Activated B cell treated with CpG ODN at 0.5 μM for 24 hours (primary cell): ENCODE results near the gene MCC. TPM values are rescaled to one million over a fixed set of nuclear protein-coding genes. Genes with fewer than 3 reads are reported as not detected.

Experiments
- ATAC-seq: fragments of 200-7000 bp; cut with Tn5 transposase; one replicate; pipeline ENCODE4 v1.10.0; 2021; ENCODE audit warnings: low read depth, mild to moderate bottlenecking, moderate library complexity
- CTCF ChIA-PET: fragments of 350-600 bp; sonication (Branson Sonifier 250); formaldehyde crosslinking; loops from one replicate; lab custom pipeline; 2021; ENCODE audit warnings: antibody characterized with exemption; lab: Charles Lee
- POLR2A ChIA-PET: fragments of 350-600 bp; sonication (Branson Sonifier 250); formaldehyde crosslinking; loops from one replicate; lab custom pipeline; 2021; ENCODE audit warnings: antibody characterized with exemption; lab: Charles Lee
- DNase-seq: peaks from one replicate; pipeline ENCODE4 v3.0.0; 2022
- H3K27ac Mint-ChIP-seq: one replicate; pipeline ENCODE4 v1.8.0; 2020; ENCODE audit warnings: mixed read lengths
- H3K27me3 Mint-ChIP-seq: one replicate; pipeline ENCODE4 v1.8.0; 2021; ENCODE audit warnings: mixed read lengths
- H3K36me3 Mint-ChIP-seq: one replicate; pipeline ENCODE4 v1.8.0; 2021; ENCODE audit warnings: low read depth, mixed read lengths
- H3K4me1 Mint-ChIP-seq: one replicate; pipeline ENCODE4 v1.8.0; 2021; ENCODE audit warnings: mixed read lengths
- H3K4me3 Mint-ChIP-seq: one replicate; pipeline ENCODE4 v1.8.0; 2020; ENCODE audit warnings: mild to moderate bottlenecking, mixed read lengths
- H3K9me3 Mint-ChIP-seq: one replicate; pipeline ENCODE4 v1.8.0; 2020; ENCODE audit warnings: mixed read lengths
- intact Hi-C: fragments of 100-400 bp; cut with micrococcal nuclease; formaldehyde crosslinking; loops from one replicate; pipeline ENCODE4 v1.15.1; 2024
- total RNA-seq: library from RNA; stranded (reverse); gene quantifications from 2 replicates; pipeline ENCODE4 v1.2.3, GENCODE V29; 2022
- TF ChIP-seq, protein P1 (sequence below): fragments of 200-600 bp; IDR thresholded peaks from one replicate; pipeline ENCODE4 v1.8.0; 2022; ENCODE audit warnings: antibody characterized with exemption, mild to moderate bottlenecking

Gene MCC
- total RNA-seq, 1 donor from 2014 or later, result 0.22 TPM

DNA sequence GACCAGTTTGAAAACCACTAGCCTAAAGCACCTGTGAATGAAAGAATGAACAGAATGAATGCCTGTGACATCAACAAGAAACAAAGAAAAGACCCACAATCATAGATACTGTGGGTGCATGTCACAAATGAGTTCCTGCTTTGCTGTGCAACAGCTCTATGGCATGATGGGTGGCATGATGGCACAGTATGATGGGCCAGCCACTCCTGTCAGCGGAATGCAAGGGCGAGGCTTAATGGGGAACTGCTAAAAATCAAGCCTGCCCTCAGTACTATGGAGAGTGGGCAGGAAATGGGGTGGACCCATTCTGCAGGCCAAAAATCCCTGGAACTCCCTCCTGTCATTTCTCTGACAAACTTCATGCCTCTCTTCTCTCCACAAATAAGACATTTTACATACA lies 422.6 kb downstream of the MCC start:
- ATAC-seq, result no peak
- intact Hi-C loops, result no loop called here
- Mint-ChIP-seq H3K9me3 (no peaks in the 10 kb centered on the region), H3K36me3 (no peaks in the 10 kb centered on the region), H3K27ac (no peak overlapping the region), H3K4me1 (no peaks in the 10 kb centered on the region), H3K27me3 (no peaks in the 10 kb centered on the region), H3K4me3 (no peak overlapping the region)
- POLR2A ChIA-PET, result no interaction called here
- CTCF ChIA-PET, result no interaction called here
- TF ChIP-seq, protein P1, sequence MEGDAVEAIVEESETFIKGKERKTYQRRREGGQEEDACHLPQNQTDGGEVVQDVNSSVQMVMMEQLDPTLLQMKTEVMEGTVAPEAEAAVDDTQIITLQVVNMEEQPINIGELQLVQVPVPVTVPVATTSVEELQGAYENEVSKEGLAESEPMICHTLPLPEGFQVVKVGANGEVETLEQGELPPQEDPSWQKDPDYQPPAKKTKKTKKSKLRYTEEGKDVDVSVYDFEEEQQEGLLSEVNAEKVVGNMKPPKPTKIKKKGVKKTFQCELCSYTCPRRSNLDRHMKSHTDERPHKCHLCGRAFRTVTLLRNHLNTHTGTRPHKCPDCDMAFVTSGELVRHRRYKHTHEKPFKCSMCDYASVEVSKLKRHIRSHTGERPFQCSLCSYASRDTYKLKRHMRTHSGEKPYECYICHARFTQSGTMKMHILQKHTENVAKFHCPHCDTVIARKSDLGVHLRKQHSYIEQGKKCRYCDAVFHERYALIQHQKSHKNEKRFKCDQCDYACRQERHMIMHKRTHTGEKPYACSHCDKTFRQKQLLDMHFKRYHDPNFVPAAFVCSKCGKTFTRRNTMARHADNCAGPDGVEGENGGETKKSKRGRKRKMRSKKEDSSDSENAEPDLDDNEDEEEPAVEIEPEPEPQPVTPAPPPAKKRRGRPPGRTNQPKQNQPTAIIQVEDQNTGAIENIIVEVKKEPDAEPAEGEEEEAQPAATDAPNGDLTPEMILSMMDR, result no peak
- no peak for DNase-seq

DNA sequence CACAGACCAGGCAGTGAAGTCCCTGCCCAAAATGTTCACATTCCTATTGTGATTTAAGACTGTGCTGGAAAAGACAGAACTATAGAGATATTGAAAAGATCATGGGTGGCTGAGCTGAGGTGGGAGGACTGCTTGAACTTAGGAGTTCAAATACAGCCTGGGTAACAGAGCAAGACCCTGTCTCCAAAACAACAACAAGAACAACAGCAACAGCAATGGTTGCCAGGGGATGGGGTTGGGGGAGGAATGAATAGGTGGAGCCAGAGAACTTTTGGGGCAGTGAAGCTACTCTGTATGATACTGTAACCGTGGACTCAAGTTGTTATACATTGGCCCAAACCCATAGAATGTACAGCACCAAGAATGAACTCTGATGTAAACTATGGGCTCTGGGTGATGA lies 423.4 kb downstream of the MCC start:
- Mint-ChIP-seq H3K36me3 (no peaks in the 10 kb centered on the region), H3K27ac (no peak overlapping the region), H3K4me3 (no peak overlapping the region), H3K9me3 (no peaks in the 10 kb centered on the region), H3K27me3 (no peaks in the 10 kb centered on the region), H3K4me1 (no peaks in the 10 kb centered on the region)
- DNase-seq (no peak), ATAC-seq (no peak)
- ChIA-PET POLR2A (no interaction called here), CTCF (no interaction called here)
- intact Hi-C loops, result no loop called here
- TF ChIP-seq, protein P1, result no peak

DNA sequence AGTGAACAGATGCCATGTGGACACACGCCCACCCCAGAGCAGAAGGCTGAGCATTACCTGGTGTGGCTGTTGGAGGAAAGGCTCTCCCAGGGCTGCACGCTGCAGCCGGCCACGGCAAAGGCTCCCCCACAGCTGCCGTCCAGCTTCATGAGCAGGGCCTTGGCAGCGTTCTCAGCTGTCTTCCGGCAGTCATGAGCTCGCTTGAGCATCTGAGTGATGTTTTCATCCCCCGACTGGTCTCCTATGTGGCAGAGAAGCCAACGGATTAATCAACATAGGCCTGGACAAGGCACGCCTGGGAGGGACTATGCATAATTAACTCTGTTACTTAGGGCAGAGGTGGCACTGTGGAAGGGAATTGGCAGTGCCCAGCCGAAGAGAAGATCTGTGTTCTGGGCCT lies 424.3 kb downstream of the MCC start:
- POLR2A ChIA-PET, result no interaction called here
- CTCF ChIA-PET, result no interaction called here
- TF ChIP-seq, protein P1, result no peak
- Mint-ChIP-seq H3K27ac (no peak overlapping the region), H3K4me3 (no peak overlapping the region), H3K4me1 (no peaks in the 10 kb centered on the region), H3K36me3 (no peaks in the 10 kb centered on the region), H3K9me3 (no peaks in the 10 kb centered on the region), H3K27me3 (no peaks in the 10 kb centered on the region)
- ATAC-seq (no peak), DNase-seq (no peak)
- intact Hi-C loops, result no loop called here

DNA sequence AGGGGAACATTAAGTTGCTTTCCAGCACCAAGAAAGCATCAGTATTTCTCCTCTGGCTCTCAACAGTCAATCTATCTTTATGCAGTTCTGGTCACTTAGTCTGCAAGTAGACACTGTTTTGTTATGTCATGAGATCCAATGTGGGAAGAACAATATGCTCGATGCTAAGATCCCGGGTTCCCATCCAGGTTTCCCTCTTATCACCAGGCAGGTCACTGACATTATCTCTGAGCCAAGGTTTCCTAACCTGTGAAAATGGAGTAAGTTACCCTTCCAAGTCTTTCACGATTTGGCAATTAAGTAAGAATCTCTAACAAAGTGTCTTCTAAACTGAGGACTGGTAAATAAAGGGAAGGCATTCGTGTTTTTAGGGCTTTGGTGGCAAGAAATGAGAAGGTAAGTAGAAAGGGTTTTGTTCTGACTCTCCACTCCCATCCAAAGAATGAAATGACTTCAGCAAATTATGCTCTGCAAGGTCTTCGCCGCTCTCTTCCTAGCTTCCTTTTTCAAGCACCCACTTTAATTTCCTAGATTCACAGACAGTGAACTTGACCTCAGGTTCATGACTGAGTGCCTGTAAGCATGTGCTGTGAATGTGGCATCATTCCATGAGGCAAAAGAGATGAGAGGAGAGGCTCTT lies 425.3 kb downstream of the MCC start:
- POLR2A ChIA-PET, result no interaction called here
- CTCF ChIA-PET, result no interaction called here
- Mint-ChIP-seq H3K36me3 (no peaks in the 10 kb centered on the region), H3K4me1 (no peaks in the 10 kb centered on the region), H3K4me3 (no peak overlapping the region), H3K27ac (no peak overlapping the region), H3K9me3 (no peaks in the 10 kb centered on the region), H3K27me3 (no peaks in the 10 kb centered on the region)
- ATAC-seq (no peak), DNase-seq (no peak)
- intact Hi-C loops, result no loop called here
- TF ChIP-seq, protein P1, result no peak

DNA sequence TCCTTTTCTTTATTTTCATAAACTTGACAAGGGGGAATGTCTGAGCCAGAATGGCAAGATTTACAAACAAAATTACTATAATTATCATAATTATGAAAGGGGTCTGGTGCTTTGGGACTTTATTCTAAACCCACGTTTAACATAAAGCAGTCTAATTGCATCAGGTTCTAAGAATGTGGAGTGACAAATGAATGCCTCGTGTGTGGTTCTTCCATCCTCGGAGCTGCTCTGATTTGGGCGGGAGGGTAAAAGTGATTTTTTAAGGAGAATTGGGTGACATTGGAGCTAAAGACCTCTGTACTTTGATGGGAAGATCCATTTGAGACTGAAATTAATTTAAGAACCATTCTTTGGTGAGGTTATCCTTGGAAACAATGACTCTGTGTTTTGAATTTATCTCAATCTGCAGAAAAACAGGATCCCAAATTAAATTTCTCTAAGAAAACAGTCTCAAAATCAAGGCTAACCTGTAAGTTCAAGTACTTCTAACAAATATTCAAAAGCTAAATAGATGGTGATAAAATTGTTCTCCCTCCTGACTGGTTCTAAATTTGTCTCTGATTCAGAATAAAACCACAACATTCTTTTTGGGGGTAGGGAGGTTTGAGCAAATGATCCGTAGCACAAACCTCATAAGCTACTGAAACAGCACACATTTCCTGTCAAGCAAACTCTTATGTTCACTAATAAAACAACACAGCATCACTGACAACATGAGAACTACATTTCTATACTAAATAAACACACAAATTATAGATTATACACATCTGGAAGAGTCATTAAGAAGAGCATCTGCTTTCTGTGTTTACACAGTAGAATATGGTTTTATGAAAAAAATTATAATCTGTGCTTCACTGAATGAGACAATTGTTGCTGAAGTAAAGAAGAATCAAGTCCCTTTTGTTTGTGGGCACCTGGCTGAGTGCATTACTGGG lies 426.1 kb downstream of the MCC start:
- no peak for DNase-seq
- Mint-ChIP-seq H3K27me3 (no peaks in the 10 kb centered on the region), H3K36me3 (no peaks in the 10 kb centered on the region), H3K27ac (no peak overlapping the region), H3K4me3 (no peak overlapping the region), H3K9me3 (no peaks in the 10 kb centered on the region), H3K4me1 (no peaks in the 10 kb centered on the region)
- intact Hi-C loops, result no loop called here
- ChIA-PET CTCF (no interaction called here), POLR2A (no interaction called here)
- TF ChIP-seq, protein P1, result no peak
- ATAC-seq, result no peak
